SJCRH30 (cell line): ENCODE measurements around the gene SOX5. TPM values are rescaled to one million over a fixed set of nuclear protein-coding genes. Genes with fewer than 3 reads are reported as not detected.

Experiments
- DNase-seq, 2 experiments: peaks; one replicate each; pipeline ENCODE4 v3.0.0-alpha.2; 2015 to 2020
- H3K27ac ChIP-seq: fragments of 250-450 bp; sonication (Bioruptor Pico); 2 replicates; pipeline ENCODE4 v1.5.1; 2020; ENCODE audit warnings: mild to moderate bottlenecking, moderate library complexity
- H3K27me3 ChIP-seq: fragments of 250-450 bp; sonication (Bioruptor Pico); 2 replicates; pipeline ENCODE4 v1.5.1; 2020; ENCODE audit warnings: mild to moderate bottlenecking, moderate library complexity
- H3K36me3 ChIP-seq: fragments of 250-450 bp; sonication (Bioruptor Pico); 2 replicates; pipeline ENCODE4 v1.5.1; 2020; ENCODE audit warnings: mild to moderate bottlenecking, moderate library complexity
- H3K4me1 ChIP-seq: fragments of 250-450 bp; sonication (Bioruptor Pico); 2 replicates; pipeline ENCODE4 v1.5.1; 2020; ENCODE audit warnings: mild to moderate bottlenecking, moderate library complexity
- H3K4me3 ChIP-seq: fragments of 250-450 bp; sonication (Bioruptor Pico); 2 replicates; pipeline ENCODE4 v1.5.1; 2020; ENCODE audit warnings: mild to moderate bottlenecking, moderate library complexity
- H3K9me3 ChIP-seq: fragments of 250-450 bp; sonication (Bioruptor Pico); replicated peaks from 2 replicates; pipeline ENCODE4 v1.5.1; 2020; ENCODE audit warnings: mild to moderate bottlenecking, moderate library complexity
- total RNA-seq: library from RNA; depleted of rRNA; stranded (reverse); fragments of >200 nt; shearing (Covaris generic); gene quantifications from 2 replicates; pipeline ENCODE4 v1.2.3, GENCODE V29; 2014

SOX5 gene
- total RNA-seq, 1 experiment from 2014 or later, result 13.7 TPM

DNA sequence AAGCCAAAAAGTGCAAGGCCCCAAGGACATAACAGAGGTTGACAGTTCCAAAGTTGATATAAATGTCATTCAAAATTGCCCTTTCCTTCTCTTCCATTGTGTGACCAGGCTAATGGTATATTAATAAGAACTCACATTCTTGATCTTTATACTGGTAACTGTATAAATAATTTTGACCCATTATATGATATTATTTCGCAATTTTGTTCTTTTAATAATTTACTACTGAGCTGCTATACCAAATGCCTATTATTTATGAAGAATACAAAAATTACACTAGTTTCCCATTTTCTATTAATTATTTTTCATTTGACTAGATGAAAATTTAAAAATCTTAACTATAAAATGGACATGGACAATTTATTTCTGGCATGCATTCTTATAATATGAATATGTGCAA is 370.2 kb downstream of the SOX5 start:
- Histone ChIP-seq H3K27ac (no peak overlapping the region), H3K4me3 (no peak overlapping the region), H3K4me1 (no peaks in the 10 kb centered on the region), H3K36me3 (no peaks in the 10 kb centered on the region), H3K27me3 (no peaks in the 10 kb centered on the region), H3K9me3 (no peaks in the 10 kb centered on the region)
- DNase-seq, result no peak

DNA sequence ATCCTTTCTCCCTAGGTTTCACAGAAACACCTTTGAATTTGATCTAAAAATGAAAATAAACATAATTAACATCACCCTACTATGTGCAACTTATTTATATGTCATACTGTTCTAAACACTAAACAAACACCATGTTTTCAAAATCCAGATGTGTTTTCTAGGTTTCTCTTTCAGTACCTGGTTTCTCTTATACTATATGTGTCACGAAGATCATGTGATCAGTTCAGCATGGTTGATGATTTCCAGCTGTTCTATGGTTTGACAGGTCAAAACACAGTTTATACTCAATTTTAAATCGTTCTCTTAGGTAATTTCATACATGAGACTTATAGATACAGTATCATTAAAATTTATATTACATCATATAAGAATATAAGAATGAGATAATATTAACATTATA is 373.1 kb downstream of the SOX5 start:
- Histone ChIP-seq H3K27me3 (no peaks in the 10 kb centered on the region), H3K4me1 (no peaks in the 10 kb centered on the region), H3K27ac (no peak overlapping the region), H3K9me3 (no peaks in the 10 kb centered on the region), H3K36me3 (no peaks in the 10 kb centered on the region), H3K4me3 (no peak overlapping the region)
- DNase-seq, result no peak

DNA sequence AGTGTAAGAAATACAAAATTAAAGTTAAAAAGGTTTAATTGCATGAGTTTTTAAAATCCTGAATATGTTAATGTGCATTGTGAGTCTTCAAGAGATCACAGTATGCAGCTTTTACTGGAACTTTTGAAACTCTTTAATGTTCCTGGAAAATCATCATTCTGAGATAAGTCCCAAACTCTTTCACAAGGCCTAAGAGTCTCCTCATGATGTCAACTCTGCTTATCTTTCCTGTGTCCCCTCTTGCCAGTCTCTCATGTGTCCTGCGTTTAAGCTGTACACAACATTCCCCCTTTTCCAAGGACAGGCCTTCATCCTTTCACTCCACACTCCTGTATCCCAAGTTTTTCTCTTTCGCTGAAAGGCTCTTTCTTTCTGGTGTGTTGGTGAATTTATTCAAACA is 380.1 kb downstream of the SOX5 start:
- Histone ChIP-seq H3K4me3 (no peak overlapping the region), H3K27ac (no peak overlapping the region), H3K36me3 (no peaks in the 10 kb centered on the region), H3K4me1 (peaks cover 4% of the 10 kb centered on the region), H3K27me3 (no peaks in the 10 kb centered on the region), H3K9me3 (no peaks in the 10 kb centered on the region)
- DNase-seq, result no peak

- Histone ChIP-seq H3K4me3 (no peak overlapping the region), H3K9me3 (no peaks in the 10 kb centered on the region), H3K4me1 (peaks cover 10% of the 10 kb centered on the region), H3K27ac (no peak overlapping the region), H3K36me3 (no peaks in the 10 kb centered on the region), H3K27me3 (no peaks in the 10 kb centered on the region)
- DNase-seq, result no peak
Observed at GRCh38 chr12:23566133-23566532, 383.3 kb downstream of the SOX5 start.

- Histone ChIP-seq H3K4me3 (no peak overlapping the region), H3K36me3 (peaks cover 3% of the 10 kb centered on the region; the same call in 1 of the 2 replicates), H3K27me3 (no peaks in the 10 kb centered on the region), H3K4me1 (peaks cover 10% of the 10 kb centered on the region), H3K9me3 (no peaks in the 10 kb centered on the region), H3K27ac (peak overlapping the region; percentile 28)
- peak; percentile 28 to 69 for DNase-seq
Observed at GRCh38 chr12:23564451-23565152, 384.9 kb downstream of the SOX5 start.

DNA sequence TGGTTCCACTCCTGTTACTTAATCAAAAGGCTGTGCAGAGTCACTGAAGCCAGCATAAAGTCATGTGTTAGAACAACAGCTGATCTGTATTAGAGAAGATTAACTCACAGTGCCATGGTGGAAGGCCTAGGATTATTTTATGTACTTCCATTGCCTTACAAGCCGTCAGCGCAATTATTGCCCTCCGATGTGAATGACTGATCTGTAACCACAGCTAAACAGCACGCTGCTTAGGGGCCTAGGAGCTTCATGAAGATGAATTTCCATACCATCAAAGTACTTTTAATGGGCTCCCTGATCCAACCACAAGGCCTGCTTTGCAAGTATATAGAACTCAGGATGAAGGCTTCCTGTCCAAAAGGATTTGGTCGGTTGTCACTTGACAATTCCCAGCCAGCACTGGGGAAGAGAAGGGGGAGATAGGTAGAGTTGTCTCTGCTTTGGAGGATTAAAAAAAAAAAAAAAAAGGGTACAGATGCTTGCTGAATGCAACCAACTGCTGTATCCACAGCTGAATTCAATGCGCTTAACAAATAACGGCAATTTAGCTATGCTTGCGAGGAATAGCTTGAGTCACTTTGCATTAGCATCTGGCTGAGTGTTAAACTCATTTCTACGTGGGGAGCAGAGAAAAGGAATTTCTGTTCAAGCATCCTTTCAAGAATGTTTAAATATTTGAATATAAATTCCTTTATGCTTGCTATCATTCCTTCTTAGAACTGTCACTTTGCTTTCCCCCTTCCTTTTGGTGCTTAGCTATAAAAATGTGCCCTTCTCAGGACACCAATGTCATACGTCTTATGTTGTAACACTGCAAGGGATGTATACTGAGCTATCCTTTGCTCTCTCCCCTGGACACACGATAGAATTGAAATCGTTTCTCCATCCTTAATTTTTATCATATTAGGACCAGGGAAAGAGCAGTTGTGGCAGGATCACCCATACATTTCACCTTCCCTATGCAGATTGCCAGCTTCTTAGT is 387.8 kb downstream of the SOX5 start:
- H3K27me3 ChIP-seq, result no peaks in the 10 kb centered on the region
- peaks cover 10% of the 10 kb centered on the region for H3K4me1 ChIP-seq
- no peak for DNase-seq
- H3K27ac ChIP-seq, result no peak overlapping the region
- peaks cover 3% of the 10 kb centered on the region; the same call in 1 of the 2 replicates for H3K36me3 ChIP-seq
- no peak overlapping the region for H3K4me3 ChIP-seq
- no peaks in the 10 kb centered on the region for H3K9me3 ChIP-seq

GRCh38 chr12:23560611-23561010 is 388.9 kb downstream of the SOX5 start:
- no peak overlapping the region for H3K4me3 ChIP-seq
- H3K27me3 ChIP-seq, result no peaks in the 10 kb centered on the region
- H3K4me1 ChIP-seq, result peaks cover 10% of the 10 kb centered on the region
- no peaks in the 10 kb centered on the region for H3K9me3 ChIP-seq
- H3K27ac ChIP-seq, result no peak overlapping the region
- H3K36me3 ChIP-seq, result peaks cover 3% of the 10 kb centered on the region; the same call in 1 of the 2 replicates
- no peak for DNase-seq

- H3K4me3 ChIP-seq, result no peak overlapping the region
- H3K27ac ChIP-seq, result no peak overlapping the region
- H3K27me3 ChIP-seq, result no peaks in the 10 kb centered on the region
- H3K4me1 ChIP-seq, result peaks cover 6% of the 10 kb centered on the region; the same call in 1 of the 2 replicates
- no peaks in the 10 kb centered on the region for H3K9me3 ChIP-seq
- peaks cover 3% of the 10 kb centered on the region; the same call in 1 of the 2 replicates for H3K36me3 ChIP-seq
- DNase-seq, result no peak
Observed at GRCh38 chr12:23559268-23559753, 390.2 kb downstream of the SOX5 start.

DNA sequence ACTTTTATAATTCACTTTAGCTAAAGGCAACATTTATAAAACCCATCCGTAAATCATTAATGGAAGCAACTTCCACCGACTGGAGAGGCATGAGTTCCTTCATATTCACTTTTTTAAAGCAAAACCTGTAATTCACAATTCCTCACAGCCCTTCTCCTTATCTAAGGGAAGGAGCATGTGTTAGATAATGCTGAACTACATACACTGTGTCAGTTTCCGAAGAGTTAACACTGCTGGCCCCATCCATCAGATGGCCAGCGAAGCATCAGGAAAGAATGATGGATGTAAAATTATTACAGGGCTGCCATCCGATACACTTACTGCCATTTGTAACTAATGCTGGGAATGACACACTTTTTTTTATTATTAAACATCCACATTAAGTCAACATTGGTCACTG is 392.8 kb downstream of the SOX5 start:
- Histone ChIP-seq H3K27me3 (no peaks in the 10 kb centered on the region), H3K36me3 (peaks cover 3% of the 10 kb centered on the region; the same call in 1 of the 2 replicates), H3K9me3 (no peaks in the 10 kb centered on the region), H3K4me1 (peaks cover 14% of the 10 kb centered on the region), H3K4me3 (no peak overlapping the region), H3K27ac (no peak overlapping the region)
- peak in 1 of 2 experiments; percentile 26 for DNase-seq

DNA sequence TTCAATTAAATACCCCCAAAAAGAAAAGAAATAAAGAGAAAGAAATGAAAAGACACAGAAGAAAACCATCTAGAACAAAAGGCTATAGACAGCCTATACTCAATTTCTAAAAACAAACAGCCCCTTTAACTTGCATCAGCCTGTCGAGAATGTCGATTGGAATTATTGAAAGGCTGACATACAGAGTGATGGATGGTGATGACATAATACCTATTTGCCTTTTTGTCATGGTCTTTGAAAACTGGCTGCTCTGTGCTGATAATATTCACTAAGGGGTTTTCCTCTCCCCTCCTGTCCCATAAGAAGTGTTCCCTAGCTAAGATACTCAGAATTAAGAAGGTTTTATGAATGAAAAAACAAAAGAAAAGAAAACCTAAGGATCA is 393.7 kb downstream of the SOX5 start:
- Histone ChIP-seq H3K36me3 (peaks cover 2% of the 10 kb centered on the region; the same call in 1 of the 2 replicates), H3K27me3 (no peaks in the 10 kb centered on the region), H3K9me3 (no peaks in the 10 kb centered on the region), H3K27ac (no peak overlapping the region), H3K4me3 (no peak overlapping the region), H3K4me1 (peaks cover 14% of the 10 kb centered on the region)
- DNase-seq, result no peak

GRCh38 chr12:23555180-23555824 is 394.2 kb downstream of the SOX5 start:
- Histone ChIP-seq H3K27me3 (no peaks in the 10 kb centered on the region), H3K9me3 (no peaks in the 10 kb centered on the region), H3K36me3 (no peaks in the 10 kb centered on the region), H3K27ac (no peak overlapping the region), H3K4me3 (no peak overlapping the region), H3K4me1 (peaks cover 14% of the 10 kb centered on the region)
- no peak for DNase-seq

DNA sequence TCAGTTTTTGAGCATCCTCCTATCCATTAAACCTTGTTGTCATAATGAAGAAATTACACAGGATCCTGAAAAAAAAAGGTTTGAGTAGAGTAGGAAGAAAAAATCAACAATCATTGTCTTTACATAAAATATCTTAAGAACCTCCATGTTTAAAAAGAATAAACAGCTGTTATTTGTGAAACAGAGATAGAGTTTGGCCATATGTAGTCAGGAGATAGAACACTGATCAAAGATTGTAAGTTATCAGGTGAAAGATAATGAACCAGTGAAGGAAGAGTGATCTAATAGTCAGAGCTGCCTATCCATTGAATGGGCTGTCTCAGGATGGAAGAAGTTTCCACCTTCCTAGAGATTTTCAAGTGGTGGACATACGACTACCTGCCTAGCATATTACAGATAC is 397.1 kb downstream of the SOX5 start:
- no peaks in the 10 kb centered on the region for H3K27me3 ChIP-seq
- no peak overlapping the region for H3K27ac ChIP-seq
- no peak overlapping the region for H3K4me3 ChIP-seq
- no peak for DNase-seq
- H3K9me3 ChIP-seq, result no peaks in the 10 kb centered on the region
- peaks cover 14% of the 10 kb centered on the region for H3K4me1 ChIP-seq
- no peaks in the 10 kb centered on the region for H3K36me3 ChIP-seq

- Histone ChIP-seq H3K36me3 (no peaks in the 10 kb centered on the region), H3K4me1 (peaks cover 14% of the 10 kb centered on the region), H3K27ac (no peak overlapping the region), H3K27me3 (no peaks in the 10 kb centered on the region), H3K9me3 (no peaks in the 10 kb centered on the region), H3K4me3 (no peak overlapping the region)
- DNase-seq, result no peak
Observed at GRCh38 chr12:23550753-23551152, 398.7 kb downstream of the SOX5 start.

DNA sequence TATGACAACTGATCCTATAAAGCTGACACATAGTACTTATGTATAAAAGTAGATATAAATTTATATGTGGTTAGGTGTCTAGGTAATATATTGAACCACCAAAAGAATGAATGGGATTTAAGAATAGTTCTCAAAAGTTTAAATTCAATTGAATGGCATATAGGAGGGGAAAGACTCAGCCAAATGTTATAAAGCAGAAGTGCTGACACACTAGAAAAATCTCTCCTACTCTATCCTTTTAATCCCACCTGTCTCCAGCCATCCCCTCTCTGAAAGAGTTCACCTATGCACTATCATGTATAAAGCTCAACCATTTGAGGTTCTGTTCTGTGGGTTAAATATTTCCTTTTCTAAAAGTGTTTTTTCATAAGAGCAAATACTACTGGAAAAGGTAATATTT is 400.7 kb downstream of the SOX5 start:
- H3K4me3 ChIP-seq, result no peak overlapping the region
- DNase-seq, result no peak
- H3K36me3 ChIP-seq, result no peaks in the 10 kb centered on the region
- no peaks in the 10 kb centered on the region for H3K27me3 ChIP-seq
- no peak overlapping the region for H3K27ac ChIP-seq
- H3K9me3 ChIP-seq, result no peaks in the 10 kb centered on the region
- peaks cover 11% of the 10 kb centered on the region; the same call in 1 of the 2 replicates for H3K4me1 ChIP-seq
